ENCODE results near the gene PTPN6. TPM values are rescaled to one million over a fixed set of nuclear protein-coding genes. Genes with fewer than 3 reads are reported as not detected.

PTPN6 gene
- total RNA-seq, 1 donor = 0.36 TPM

DNA sequence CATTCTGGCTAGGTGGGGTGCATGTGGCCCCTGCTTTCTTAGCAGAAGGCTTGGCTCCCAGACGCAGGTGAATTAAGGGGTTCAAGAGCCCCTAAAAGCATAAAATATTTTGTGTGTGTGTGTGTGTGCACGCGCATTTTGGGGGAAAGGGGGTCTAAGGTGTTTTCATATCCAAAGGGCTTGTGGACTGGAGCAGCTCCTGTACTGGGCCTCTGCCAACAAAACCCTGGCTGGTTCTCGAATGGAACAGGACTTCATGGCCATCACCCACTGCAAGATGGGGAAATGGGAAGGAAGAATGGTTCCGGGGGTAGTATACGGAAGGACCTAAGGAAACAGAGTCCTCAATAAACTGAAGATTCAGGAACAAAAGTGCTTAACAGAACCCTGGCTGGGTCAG is 27.3 kb upstream of the PTPN6 start:
- H3K4me2 ChIP-seq (ENCODE audit: insufficient read depth, low read length) = no peak overlapping the region
- no peak overlapping the region for H3K27ac ChIP-seq (ENCODE audit: low read depth, low read length)
- TF ChIP-seq, protein P1, sequence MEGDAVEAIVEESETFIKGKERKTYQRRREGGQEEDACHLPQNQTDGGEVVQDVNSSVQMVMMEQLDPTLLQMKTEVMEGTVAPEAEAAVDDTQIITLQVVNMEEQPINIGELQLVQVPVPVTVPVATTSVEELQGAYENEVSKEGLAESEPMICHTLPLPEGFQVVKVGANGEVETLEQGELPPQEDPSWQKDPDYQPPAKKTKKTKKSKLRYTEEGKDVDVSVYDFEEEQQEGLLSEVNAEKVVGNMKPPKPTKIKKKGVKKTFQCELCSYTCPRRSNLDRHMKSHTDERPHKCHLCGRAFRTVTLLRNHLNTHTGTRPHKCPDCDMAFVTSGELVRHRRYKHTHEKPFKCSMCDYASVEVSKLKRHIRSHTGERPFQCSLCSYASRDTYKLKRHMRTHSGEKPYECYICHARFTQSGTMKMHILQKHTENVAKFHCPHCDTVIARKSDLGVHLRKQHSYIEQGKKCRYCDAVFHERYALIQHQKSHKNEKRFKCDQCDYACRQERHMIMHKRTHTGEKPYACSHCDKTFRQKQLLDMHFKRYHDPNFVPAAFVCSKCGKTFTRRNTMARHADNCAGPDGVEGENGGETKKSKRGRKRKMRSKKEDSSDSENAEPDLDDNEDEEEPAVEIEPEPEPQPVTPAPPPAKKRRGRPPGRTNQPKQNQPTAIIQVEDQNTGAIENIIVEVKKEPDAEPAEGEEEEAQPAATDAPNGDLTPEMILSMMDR (IDR thresholded peaks at IDR 0.05; ENCODE audit: extremely low read depth, low read depth, low read length) = no peak
- H3K9me3 ChIP-seq (ENCODE audit: low read depth, low read length) = no peaks in the 10 kb centered on the region
- H3K27me3 ChIP-seq (ENCODE audit: insufficient read depth, low read length) = no peaks in the 10 kb centered on the region
- H3K4me3 ChIP-seq (ENCODE audit: insufficient read depth, low read length) = no peak overlapping the region
- no peak for DNase-seq (ENCODE audit: insufficient read length, low spot score, missing footprints)
- peaks cover 30% of the 10 kb centered on the region for H3K4me1 ChIP-seq (ENCODE audit: insufficient read depth, low read length)
- H4K20me1 ChIP-seq (ENCODE audit: insufficient read depth, low read length) = peaks cover under 1% of the 10 kb centered on the region
- H3K36me3 ChIP-seq (ENCODE audit: insufficient read depth, low read length) = peaks cover 20% of the 10 kb centered on the region
- peak overlapping the region; percentile 57 for H2AFZ ChIP-seq (ENCODE audit: low read length)
- H3K79me2 ChIP-seq (ENCODE audit: insufficient read depth, low read length) = peaks cover 19% of the 10 kb centered on the region

- Histone ChIP-seq H4K20me1 (ENCODE audit: insufficient read depth, low read length) (peaks cover 14% of the 10 kb centered on the region), H3K4me2 (ENCODE audit: insufficient read depth, low read length) (peak overlapping the region; percentile 96), H3K27ac (ENCODE audit: low read depth, low read length) (peak overlapping the region; percentile 90), H3K4me1 (ENCODE audit: insufficient read depth, low read length) (peaks cover 43% of the 10 kb centered on the region), H3K9me3 (ENCODE audit: low read depth, low read length) (no peaks in the 10 kb centered on the region), H3K4me3 (ENCODE audit: insufficient read depth, low read length) (peak overlapping the region; percentile 85), H3K79me2 (ENCODE audit: insufficient read depth, low read length) (peaks cover 32% of the 10 kb centered on the region), H3K36me3 (ENCODE audit: insufficient read depth, low read length) (peaks cover 20% of the 10 kb centered on the region), H3K27me3 (ENCODE audit: insufficient read depth, low read length) (no peaks in the 10 kb centered on the region), H2AFZ (ENCODE audit: low read length) (peak overlapping the region; percentile 32)
- no peak for DNase-seq (ENCODE audit: insufficient read length, low spot score, missing footprints)
- TF ChIP-seq, protein P1 (IDR thresholded peaks at IDR 0.05; ENCODE audit: extremely low read depth, low read depth, low read length) = no peak
Measured at GRCh38 chr12:6925239-6925539, 26.0 kb upstream of the PTPN6 start.

DNA sequence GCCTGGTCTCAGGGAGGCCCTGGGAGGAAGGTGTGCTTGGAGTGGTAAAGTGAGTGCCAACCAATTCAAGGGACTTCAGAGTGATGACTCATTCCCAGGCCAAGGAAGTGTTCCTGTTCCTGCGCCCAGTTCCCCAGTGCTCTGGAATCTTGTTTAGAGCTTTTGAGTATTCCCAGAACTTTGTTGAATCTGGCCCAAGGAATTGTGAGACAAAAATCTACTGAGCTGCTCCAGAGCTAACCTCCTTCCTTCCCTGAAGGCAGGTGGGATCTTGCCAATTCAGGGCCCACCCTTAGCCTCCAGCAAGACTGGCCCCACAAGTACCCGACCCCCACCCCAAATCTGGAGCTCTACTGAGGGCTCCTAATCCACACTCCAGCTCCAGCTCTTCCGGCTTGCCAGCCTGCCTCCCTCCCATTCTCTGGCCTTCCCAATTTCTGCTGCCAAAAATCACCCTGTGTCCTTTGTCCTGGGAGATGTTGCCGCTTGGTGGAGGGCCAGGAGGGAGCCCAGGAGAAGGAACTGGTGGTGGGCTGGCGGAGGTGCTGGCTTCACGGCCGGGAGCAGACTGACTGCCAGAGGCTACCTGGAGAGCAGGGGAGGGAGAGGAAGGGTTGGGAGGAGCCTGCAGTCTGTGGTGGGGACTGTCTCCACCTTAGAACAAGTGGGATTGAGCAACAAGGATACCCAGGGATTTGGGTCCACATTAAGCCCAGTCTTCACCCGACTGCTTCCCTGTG is 25.4 kb upstream of the PTPN6 start:
- TF ChIP-seq, protein P1 (IDR thresholded peaks at IDR 0.05; ENCODE audit: extremely low read depth, low read depth, low read length) = no peak
- peaks cover 45% of the 10 kb centered on the region for H3K4me1 ChIP-seq (ENCODE audit: insufficient read depth, low read length)
- peak overlapping the region; percentile 85 for H3K4me3 ChIP-seq (ENCODE audit: insufficient read depth, low read length)
- peaks cover 15% of the 10 kb centered on the region for H4K20me1 ChIP-seq (ENCODE audit: insufficient read depth, low read length)
- H3K27ac ChIP-seq (ENCODE audit: low read depth, low read length) = peak overlapping the region; percentile 90
- DNase-seq (ENCODE audit: insufficient read length, low spot score, missing footprints) = peak; percentile 95
- peak overlapping the region; percentile 32 for H2AFZ ChIP-seq (ENCODE audit: low read length)
- H3K4me2 ChIP-seq (ENCODE audit: insufficient read depth, low read length) = peak overlapping the region; percentile 96
- peaks cover 20% of the 10 kb centered on the region for H3K36me3 ChIP-seq (ENCODE audit: insufficient read depth, low read length)
- H3K27me3 ChIP-seq (ENCODE audit: insufficient read depth, low read length) = no peaks in the 10 kb centered on the region
- H3K9me3 ChIP-seq (ENCODE audit: low read depth, low read length) = no peaks in the 10 kb centered on the region
- H3K79me2 ChIP-seq (ENCODE audit: insufficient read depth, low read length) = peaks cover 35% of the 10 kb centered on the region

GRCh38 chr12:6927379-6928021 is 23.7 kb upstream of the PTPN6 start, which contains the start of gene ATN1:
Gene ATN1 (plus strand): TSS chr12:6927959. CDS start chr12:6934002, 6,043 bp downstream.
- peak within 1 kb of the TSS; percentile 89 for H3K4me3 ChIP-seq (ENCODE audit: insufficient read depth, low read length)
- H3K27me3 ChIP-seq (ENCODE audit: insufficient read depth, low read length) = no peaks in the 10 kb centered on the region
- peak; percentile 97 for DNase-seq (ENCODE audit: insufficient read length, low spot score, missing footprints)
- TF ChIP-seq, protein P1 (IDR thresholded peaks at IDR 0.05; ENCODE audit: extremely low read depth, low read depth, low read length) = no peak
- peaks cover 24% of the 10 kb centered on the region for H4K20me1 ChIP-seq (ENCODE audit: insufficient read depth, low read length)
- H3K36me3 ChIP-seq (ENCODE audit: insufficient read depth, low read length) = peaks cover 10% of the 10 kb centered on the region
- no peaks in the 10 kb centered on the region for H3K9me3 ChIP-seq (ENCODE audit: low read depth, low read length)
- peak within 1 kb of the TSS; percentile 90 for H3K27ac ChIP-seq (ENCODE audit: low read depth, low read length)
- peaks cover 55% of the 10 kb centered on the region for H3K4me1 ChIP-seq (ENCODE audit: insufficient read depth, low read length)
- peaks cover 51% of the 10 kb centered on the region for H3K79me2 ChIP-seq (ENCODE audit: insufficient read depth, low read length)
- H2AFZ ChIP-seq (ENCODE audit: low read length) = peak within 1 kb of the TSS; percentile 70
- peak within 1 kb of the TSS; percentile 96 for H3K4me2 ChIP-seq (ENCODE audit: insufficient read depth, low read length)
